ENCODE measurements around the gene REM2.

Gene REM2

GRCh38 chr14:22886500-22887259, 3.7 kb downstream of the REM2 start:
- H3K23ac ChIP-seq (ENCODE audit: low read length in 2 of 2) = no peak overlapping the region
- H3K14ac ChIP-seq (ENCODE audit: low read length in 2 of 2) = peak overlapping the region in 1 of 2 experiments; percentile 43
- peaks cover 0 to 4% of the 10 kb centered on the region in 2 experiments for H3K36me3 ChIP-seq (ENCODE audit: control insufficient read depth in 1 of 2, insufficient read depth in 2 of 2, low read depth in 1 of 2, low read length in 2 of 2)
- no peak overlapping the region for H2BK12ac ChIP-seq (ENCODE audit: low read length in 2 of 2)
- H2BK15ac ChIP-seq (ENCODE audit: low read depth, poor library complexity, severe bottlenecking) = peak overlapping the region; percentile 92
- peak overlapping the region; percentile 59 to 96 for H3K18ac ChIP-seq (ENCODE audit: low read depth in 1 of 2, low read length in 2 of 2)
- WGBS = 6% methylated on average over 72 of the region's 77 CpGs
- H3K79me1 ChIP-seq (replicated peaks; ENCODE audit: low read length, poor library complexity, severe bottlenecking) = peaks cover 6% of the 10 kb centered on the region
- H2AK5ac ChIP-seq (ENCODE audit: low read length, severe bottlenecking) = no peak overlapping the region
- H3K4me1 ChIP-seq (ENCODE audit: control insufficient read depth, insufficient read depth, low read depth, low read length) = peaks cover 23% of the 10 kb centered on the region
- H2BK5ac ChIP-seq (ENCODE audit: low read depth, low read length, poor library complexity, severe bottlenecking) = peak overlapping the region; percentile 69
- H3K4me3 ChIP-seq (ENCODE audit: insufficient read depth in 1 of 2, low read depth in 1 of 2, low read length in 2 of 2) = peak overlapping the region; percentile 53 to 81
- peaks cover 0 to 20% of the 10 kb centered on the region in 2 experiments for H3K27me3 ChIP-seq (ENCODE audit: control insufficient read depth in 1 of 2, insufficient read depth in 1 of 2, low read length in 2 of 2)
- no peaks in the 10 kb centered on the region for H3K9me3 ChIP-seq (ENCODE audit: control insufficient read depth, low read length)
- peak overlapping the region in 1 of 2 experiments; percentile 6 for H3K4ac ChIP-seq (ENCODE audit: low read depth in 1 of 2, low read length in 2 of 2)
- H3K4me2 ChIP-seq (ENCODE audit: low read length, poor library complexity, severe bottlenecking) = peak overlapping the region; percentile 46
- H2BK120ac ChIP-seq (ENCODE audit: low read depth, low read length) = peak overlapping the region; percentile 38
- peak overlapping the region; percentile 60 for H2AFZ ChIP-seq (ENCODE audit: low read depth, low read length)
- peak overlapping the region; percentile 91 for H4K8ac ChIP-seq (ENCODE audit: low read length)
- H3K27ac ChIP-seq (ENCODE audit: low read length, poor library complexity, severe bottlenecking) = peak overlapping the region; percentile 83
- peak overlapping the region; percentile 86 for H3K9ac ChIP-seq (ENCODE audit: low read length)
- H4K91ac ChIP-seq (ENCODE audit: low read length) = peak overlapping the region; percentile 84
- DNase-seq = peak; percentile 70

- WGBS = 19% methylated on average over 11 of the region's 11 CpGs
- Histone ChIP-seq H3K4me2 (ENCODE audit: low read length, poor library complexity, severe bottlenecking) (peak overlapping the region; percentile 52), H3K4me1 (ENCODE audit: control insufficient read depth, insufficient read depth, low read depth, low read length) (peaks cover 23% of the 10 kb centered on the region), H4K8ac (ENCODE audit: low read length) (peak overlapping the region; percentile 14), H3K9ac (ENCODE audit: low read length) (peak overlapping the region; percentile 86), H2BK15ac (ENCODE audit: low read depth, poor library complexity, severe bottlenecking) (peak overlapping the region; percentile 92), H3K27me3 (ENCODE audit: control insufficient read depth in 1 of 2, insufficient read depth in 1 of 2, low read length in 2 of 2) (peaks cover 0 to 18% of the 10 kb centered on the region in 2 experiments), H2AK5ac (ENCODE audit: low read length, severe bottlenecking) (no peak overlapping the region), H3K4me3 (ENCODE audit: insufficient read depth in 1 of 2, low read depth in 1 of 2, low read length in 2 of 2) (peak overlapping the region; percentile 53 to 81), H3K9me3 (ENCODE audit: control insufficient read depth, low read length) (no peaks in the 10 kb centered on the region), H3K4ac (ENCODE audit: low read depth in 1 of 2, low read length in 2 of 2) (peak overlapping the region; percentile 30 to 50), H3K23ac (ENCODE audit: low read length in 2 of 2) (no peak overlapping the region), H2AFZ (ENCODE audit: low read depth, low read length) (no peak overlapping the region), H2BK12ac (ENCODE audit: low read length in 2 of 2) (peak overlapping the region in 1 of 2 experiments; percentile 32), H3K18ac (ENCODE audit: low read depth in 1 of 2, low read length in 2 of 2) (peak overlapping the region; percentile 64 to 96), H3K27ac (ENCODE audit: low read length, poor library complexity, severe bottlenecking) (peak overlapping the region; percentile 83), H3K14ac (ENCODE audit: low read length in 2 of 2) (peak overlapping the region in 1 of 2 experiments; percentile 43), H4K91ac (ENCODE audit: low read length) (no peak overlapping the region), H2BK120ac (ENCODE audit: low read depth, low read length) (peak overlapping the region; percentile 38), H3K79me1 (replicated peaks; ENCODE audit: low read length, poor library complexity, severe bottlenecking) (peaks cover 6% of the 10 kb centered on the region), H2BK5ac (ENCODE audit: low read depth, low read length, poor library complexity, severe bottlenecking) (no peak overlapping the region), H3K36me3 (ENCODE audit: control insufficient read depth in 1 of 2, insufficient read depth in 2 of 2, low read depth in 1 of 2, low read length in 2 of 2) (peaks cover 0 to 6% of the 10 kb centered on the region in 2 experiments)
- peak; percentile 82 for DNase-seq
Measured at GRCh38 chr14:22887260-22887989, 4.4 kb downstream of the REM2 start.

- H3K23ac ChIP-seq (ENCODE audit: low read length in 2 of 2) = peak overlapping the region in 1 of 2 experiments; percentile 9
- peaks cover 6% of the 10 kb centered on the region for H3K79me1 ChIP-seq (replicated peaks; ENCODE audit: low read length, poor library complexity, severe bottlenecking)
- H3K36me3 ChIP-seq (ENCODE audit: control insufficient read depth in 1 of 2, insufficient read depth in 2 of 2, low read depth in 1 of 2, low read length in 2 of 2) = peaks cover 0 to 11% of the 10 kb centered on the region in 2 experiments
- H3K4me2 ChIP-seq (ENCODE audit: low read length, poor library complexity, severe bottlenecking) = peak overlapping the region; percentile 52
- no peak for DNase-seq
- H3K4me1 ChIP-seq (ENCODE audit: control insufficient read depth, insufficient read depth, low read depth, low read length) = peaks cover 18% of the 10 kb centered on the region
- peak overlapping the region in 1 of 2 experiments; percentile 63 for H3K14ac ChIP-seq (ENCODE audit: low read length in 2 of 2)
- peak overlapping the region in 1 of 2 experiments; percentile 89 for H2BK12ac ChIP-seq (ENCODE audit: low read length in 2 of 2)
- peak overlapping the region in 1 of 2 experiments; percentile 30 for H3K4ac ChIP-seq (ENCODE audit: low read depth in 1 of 2, low read length in 2 of 2)
- peak overlapping the region; percentile 5 for H4K8ac ChIP-seq (ENCODE audit: low read length)
- no peak overlapping the region for H2BK15ac ChIP-seq (ENCODE audit: low read depth, poor library complexity, severe bottlenecking)
- WGBS = 91% methylated on average over 5 of the region's 5 CpGs
- H2AK5ac ChIP-seq (ENCODE audit: low read length, severe bottlenecking) = peak overlapping the region; percentile 73
- no peak overlapping the region for H2AFZ ChIP-seq (ENCODE audit: low read depth, low read length)
- no peak overlapping the region for H2BK120ac ChIP-seq (ENCODE audit: low read depth, low read length)
- no peak overlapping the region for H3K27ac ChIP-seq (ENCODE audit: low read length, poor library complexity, severe bottlenecking)
- H3K27me3 ChIP-seq (ENCODE audit: control insufficient read depth in 1 of 2, insufficient read depth in 1 of 2, low read length in 2 of 2) = peaks cover 0 to 14% of the 10 kb centered on the region in 2 experiments
- H4K91ac ChIP-seq (ENCODE audit: low read length) = peak overlapping the region; percentile 43
- no peak overlapping the region for H2BK5ac ChIP-seq (ENCODE audit: low read depth, low read length, poor library complexity, severe bottlenecking)
- H3K18ac ChIP-seq (ENCODE audit: low read depth in 1 of 2, low read length in 2 of 2) = peak overlapping the region in 1 of 2 experiments; percentile 64
- no peaks in the 10 kb centered on the region for H3K9me3 ChIP-seq (ENCODE audit: control insufficient read depth, low read length)
- peak overlapping the region in 1 of 2 experiments; percentile 81 for H3K4me3 ChIP-seq (ENCODE audit: insufficient read depth in 1 of 2, low read depth in 1 of 2, low read length in 2 of 2)
- H3K9ac ChIP-seq (ENCODE audit: low read length) = peak overlapping the region; percentile 86
Measured at GRCh38 chr14:22887990-22888378, 5.0 kb downstream of the REM2 start.

GRCh38 chr14:22888662-22889061, 5.6 kb downstream of the REM2 start:
- H3K9me3 ChIP-seq (ENCODE audit: control insufficient read depth, low read length) = no peaks in the 10 kb centered on the region
- H2AK5ac ChIP-seq (ENCODE audit: low read length, severe bottlenecking) = no peak overlapping the region
- H3K9ac ChIP-seq (ENCODE audit: low read length) = no peak overlapping the region
- H2AFZ ChIP-seq (ENCODE audit: low read depth, low read length) = no peak overlapping the region
- H3K79me1 ChIP-seq (replicated peaks; ENCODE audit: low read length, poor library complexity, severe bottlenecking) = peaks cover 6% of the 10 kb centered on the region
- H3K23ac ChIP-seq (ENCODE audit: low read length in 2 of 2) = no peak overlapping the region
- DNase-seq = no peak
- H3K27ac ChIP-seq (ENCODE audit: low read length, poor library complexity, severe bottlenecking) = no peak overlapping the region
- no peak overlapping the region for H3K14ac ChIP-seq (ENCODE audit: low read length in 2 of 2)
- 100% methylated on average over 1 of the region's 4 CpGs for WGBS
- no peak overlapping the region for H3K4me3 ChIP-seq (ENCODE audit: insufficient read depth in 1 of 2, low read depth in 1 of 2, low read length in 2 of 2)
- H3K27me3 ChIP-seq (ENCODE audit: control insufficient read depth in 1 of 2, insufficient read depth in 1 of 2, low read length in 2 of 2) = peaks cover 0 to 9% of the 10 kb centered on the region in 2 experiments
- peaks cover 12% of the 10 kb centered on the region for H3K4me1 ChIP-seq (ENCODE audit: control insufficient read depth, insufficient read depth, low read depth, low read length)
- H3K18ac ChIP-seq (ENCODE audit: low read depth in 1 of 2, low read length in 2 of 2) = no peak overlapping the region
- no peak overlapping the region for H2BK120ac ChIP-seq (ENCODE audit: low read depth, low read length)
- peaks cover 0 to 11% of the 10 kb centered on the region in 2 experiments for H3K36me3 ChIP-seq (ENCODE audit: control insufficient read depth in 1 of 2, insufficient read depth in 2 of 2, low read depth in 1 of 2, low read length in 2 of 2)
- H3K4ac ChIP-seq (ENCODE audit: low read depth in 1 of 2, low read length in 2 of 2) = no peak overlapping the region
- no peak overlapping the region for H2BK5ac ChIP-seq (ENCODE audit: low read depth, low read length, poor library complexity, severe bottlenecking)
- no peak overlapping the region for H4K8ac ChIP-seq (ENCODE audit: low read length)
- H2BK15ac ChIP-seq (ENCODE audit: low read depth, poor library complexity, severe bottlenecking) = no peak overlapping the region
- no peak overlapping the region for H3K4me2 ChIP-seq (ENCODE audit: low read length, poor library complexity, severe bottlenecking)
- no peak overlapping the region for H4K91ac ChIP-seq (ENCODE audit: low read length)
- H2BK12ac ChIP-seq (ENCODE audit: low read length in 2 of 2) = no peak overlapping the region
